Keratinocyte (primary cell): ENCODE measurements around the gene ZNF397. TPM values are rescaled to one million over a fixed set of nuclear protein-coding genes. Genes with fewer than 3 reads are reported as not detected.

Experiments used
- DNase-seq: peaks from one replicate; pipeline ENCODE4 v3.0.0-alpha.2; 2011; ENCODE audit warnings: low read depth, missing footprints, low spot score
- FAIRE-seq: peaks from 2 replicates; lab custom pipeline; 2011; peaks lifted over from hg19 to GRCh38; lab: Jason Lieb, UNC
- H2AFZ ChIP-seq: 2 replicates; pipeline ENCODE4 v1.6.0; 2012; ENCODE audit warnings: low read length, control low read depth, inconsistent platforms; ENCODE audit not compliant: control insufficient read depth
- H3K27ac ChIP-seq: 2 replicates; pipeline ENCODE4 v1.5.1; 2011; ENCODE audit warnings: low read length; ENCODE audit not compliant: control insufficient read depth, insufficient read depth
- H3K27me3 ChIP-seq: 3 replicates; pipeline ENCODE4 v1.6.0; 2011; ENCODE audit warnings: low read length; ENCODE audit not compliant: control insufficient read depth, insufficient read depth; ENCODE audit errors: extremely low read depth
- H3K36me3 ChIP-seq, 2 experiments: 2 replicates in 1 of 2; 3 replicates in 1 of 2; pipeline ENCODE4 v1.5.1; 2011; ENCODE audit warnings: low read length in 2 of 2, mild to moderate bottlenecking in 1 of 2; ENCODE audit not compliant: control insufficient read depth in 2 of 2, insufficient read depth in 2 of 2; ENCODE audit errors: extremely low read depth in 1 of 2
- H3K4me1 ChIP-seq: 3 replicates; pipeline ENCODE4 v1.5.1; 2011; ENCODE audit warnings: low read length; ENCODE audit not compliant: control insufficient read depth, insufficient read depth; ENCODE audit errors: extremely low read depth
- H3K4me2 ChIP-seq: 3 replicates; pipeline ENCODE4 v1.6.0; 2011; ENCODE audit warnings: low read depth, low read length; ENCODE audit not compliant: control insufficient read depth, insufficient read depth; ENCODE audit errors: extremely low read depth
- H3K4me3 ChIP-seq, 3 experiments: fragments of 200-600 bp in 1 of 3; sonication (generic) in 1 of 3; 2 replicates in 2 of 3; 3 replicates in 1 of 3; pipeline ENCODE4 v1.5.1; 2011 to 2016; ENCODE audit warnings: low read length in 3 of 3, mild to moderate bottlenecking in 3 of 3, control low read depth in 2 of 3, inconsistent platforms in 1 of 3, low read depth in 1 of 3, mixed read lengths in 1 of 3, mixed run types in 1 of 3, moderate library complexity in 1 of 3; ENCODE audit not compliant: control insufficient read depth in 2 of 3, insufficient read depth in 2 of 3; ENCODE audit errors: extremely low read depth in 1 of 3
- H3K79me2 ChIP-seq: 2 replicates; pipeline ENCODE4 v1.6.0; 2012; ENCODE audit warnings: low read length; ENCODE audit not compliant: control insufficient read depth, insufficient read depth
- H3K9ac ChIP-seq: 3 replicates; pipeline ENCODE4 v1.6.0; 2011; ENCODE audit warnings: low read length; ENCODE audit not compliant: control insufficient read depth, insufficient read depth; ENCODE audit errors: extremely low read depth
- H3K9me1 ChIP-seq: 3 replicates; pipeline ENCODE4 v1.6.0; 2011; ENCODE audit warnings: low read length; ENCODE audit not compliant: control insufficient read depth, insufficient read depth; ENCODE audit errors: extremely low read depth
- H3K9me3 ChIP-seq: 2 replicates; pipeline ENCODE4 v1.5.1; 2012; ENCODE audit warnings: low read depth, low read length; ENCODE audit not compliant: control insufficient read depth
- H4K20me1 ChIP-seq: 3 replicates; pipeline ENCODE4 v1.6.0; 2011; ENCODE audit warnings: low read length; ENCODE audit not compliant: control insufficient read depth, insufficient read depth; ENCODE audit errors: extremely low read depth
- EZH2 ChIP-seq: IDR thresholded peaks from one replicate; pipeline ENCODE4 v1.6.1; 2012; ENCODE audit warnings: inconsistent platforms, mild to moderate bottlenecking, low read length, moderate library complexity
- dilution Hi-C: fragments of 300-500 bp; cut with MboI; formaldehyde crosslinking; loops from one replicate; pipeline ENCODE4 v1.7.0; 2020; ENCODE audit warnings: low sequenced_read_pairs; ENCODE audit not compliant: extremely low pct_ligation_motif_present
- polyA plus RNA-seq, 5 experiments: library from polyadenylated mRNA; depleted of rRNA in 3 of 5; stranded (reverse) in 3 of 5; stranded (forward) in 1 of 5; unstranded in 1 of 5; fragments of >200 nt; gene quantifications; 1 replicate in 1 of 5; 2 replicates in 3 of 5; 3 replicates in 1 of 5; pipeline versions ENCODE4 v1.2.1 to v1.2.3, GENCODE V29; 2011 to 2012; ENCODE audit warnings: missing spikeins in 2 of 5, low read depth in 1 of 5, low replicate concordance in 1 of 5
- TF ChIP-seq, protein P1 (sequence below), 3 experiments: IDR thresholded peaks in 1 of 3; conservative IDR thresholded peaks in 1 of 3; optimal IDR thresholded peaks in 1 of 3; 2 replicates in 2 of 3; 3 replicates in 1 of 3; pipeline versions ENCODE3 to v1.5.1; 2011; ENCODE audit warnings: low read length in 3 of 3, mild to moderate bottlenecking in 3 of 3, moderate library complexity in 2 of 3, control low read depth in 1 of 3, inconsistent platforms in 1 of 3; ENCODE audit not compliant: insufficient read depth in 2 of 3; ENCODE audit errors: extremely low read depth in 1 of 3

The ZNF397 gene
- polyA plus RNA-seq, 1 donor (not counting 4 experiments of a cell fraction or from before 2014, with no cell fraction given), result 8.7 TPM

DNA sequence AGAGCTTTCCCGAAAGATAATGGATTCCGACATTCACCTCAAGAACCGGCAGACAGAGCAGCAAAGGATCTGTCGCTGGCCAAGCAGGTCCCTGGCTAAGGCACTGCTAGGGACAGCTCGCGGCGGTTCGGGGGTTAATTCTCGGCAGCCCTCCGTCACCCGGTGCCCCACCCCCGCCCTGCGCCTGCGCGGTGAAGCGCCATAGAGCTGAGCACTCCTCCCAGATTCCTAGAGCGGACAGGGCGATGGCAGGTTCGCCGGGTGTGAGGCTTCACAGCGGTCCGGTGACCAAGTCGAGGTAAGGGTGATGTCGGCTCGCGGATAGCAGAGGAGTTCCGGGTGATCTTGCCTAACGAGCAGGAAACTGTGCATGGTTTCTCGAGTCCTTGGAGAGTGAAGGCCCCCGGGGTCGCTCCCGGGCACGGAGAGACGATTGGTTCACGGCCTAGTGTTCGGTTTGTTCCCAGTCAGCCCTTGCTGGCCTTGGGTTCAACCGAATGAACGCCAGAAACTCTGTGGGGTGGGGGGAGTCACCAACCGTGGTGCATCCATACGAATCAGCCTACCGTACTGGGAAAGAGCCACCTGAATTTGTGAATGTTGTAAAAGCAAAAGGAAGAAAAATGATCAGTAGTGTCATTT, 49.4 kb downstream of the ZNF397 start, which contains the start of gene ZSCAN30:
Gene ZSCAN30, minus strand, starts transcription at position 136 of the 642 bp plus-strand sequence. CDS start 25,877 bp downstream, outside the sequence.
- Histone ChIP-seq H3K27me3 (no peaks in the 10 kb centered on the region), H2AFZ (peak within 1 kb of the TSS; percentile 96), H3K79me2 (peaks cover 69% of the 10 kb centered on the region), H3K9me1 (no peaks in the 10 kb centered on the region), H3K27ac (peak within 1 kb of the TSS; percentile 95), H3K4me2 (peak within 1 kb of the TSS; percentile 87), H3K9ac (peak within 1 kb of the TSS; percentile 88), H3K9me3 (peaks cover 2% of the 10 kb centered on the region), H3K36me3 (peaks cover 5 to 6% of the 10 kb centered on the region in 2 experiments), H3K4me3 (peak within 1 kb of the TSS; percentile 53 to 91 (median 73)), H4K20me1 (no peaks in the 10 kb centered on the region), H3K4me1 (peaks cover 8% of the 10 kb centered on the region)
- no peak for TF ChIP-seq EZH2
- TF ChIP-seq, protein P1, sequence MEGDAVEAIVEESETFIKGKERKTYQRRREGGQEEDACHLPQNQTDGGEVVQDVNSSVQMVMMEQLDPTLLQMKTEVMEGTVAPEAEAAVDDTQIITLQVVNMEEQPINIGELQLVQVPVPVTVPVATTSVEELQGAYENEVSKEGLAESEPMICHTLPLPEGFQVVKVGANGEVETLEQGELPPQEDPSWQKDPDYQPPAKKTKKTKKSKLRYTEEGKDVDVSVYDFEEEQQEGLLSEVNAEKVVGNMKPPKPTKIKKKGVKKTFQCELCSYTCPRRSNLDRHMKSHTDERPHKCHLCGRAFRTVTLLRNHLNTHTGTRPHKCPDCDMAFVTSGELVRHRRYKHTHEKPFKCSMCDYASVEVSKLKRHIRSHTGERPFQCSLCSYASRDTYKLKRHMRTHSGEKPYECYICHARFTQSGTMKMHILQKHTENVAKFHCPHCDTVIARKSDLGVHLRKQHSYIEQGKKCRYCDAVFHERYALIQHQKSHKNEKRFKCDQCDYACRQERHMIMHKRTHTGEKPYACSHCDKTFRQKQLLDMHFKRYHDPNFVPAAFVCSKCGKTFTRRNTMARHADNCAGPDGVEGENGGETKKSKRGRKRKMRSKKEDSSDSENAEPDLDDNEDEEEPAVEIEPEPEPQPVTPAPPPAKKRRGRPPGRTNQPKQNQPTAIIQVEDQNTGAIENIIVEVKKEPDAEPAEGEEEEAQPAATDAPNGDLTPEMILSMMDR (optimal IDR thresholded peaks at IDR 0.05 in 1 of 3, IDR thresholded peaks at IDR 0.05 in 1 of 3, conservative IDR thresholded peaks at IDR 0.05 in 1 of 3; ENCODE audit: extremely low read depth in 1 of 3, insufficient read depth in 2 of 3, low read length in 3 of 3), result no peak
- FAIRE-seq (peak; percentile 67), DNase-seq (peak; percentile 75)
- dilution Hi-C loops, result no loop called here

DNA sequence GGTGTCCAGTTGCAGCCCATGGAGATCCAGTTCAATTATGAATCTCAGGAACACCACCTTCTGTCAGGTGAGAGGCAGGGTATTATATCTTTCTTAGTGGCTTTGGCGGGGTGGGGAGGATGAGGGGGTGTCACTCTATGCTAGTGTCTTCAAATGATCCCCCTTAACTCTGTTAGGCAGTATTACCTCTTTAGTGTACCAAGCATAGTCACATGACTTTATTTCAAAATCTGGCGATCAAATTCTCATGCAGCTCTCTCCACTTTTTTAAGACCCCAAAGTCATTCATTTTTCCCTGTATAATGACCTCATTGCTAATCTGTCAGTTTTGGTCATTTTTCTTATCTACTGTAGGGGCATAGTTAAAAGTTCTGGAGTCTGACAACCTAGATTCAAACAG, 50.3 kb downstream of the ZNF397 start:
- peaks cover 5 to 6% of the 10 kb centered on the region in 2 experiments for H3K36me3 ChIP-seq
- FAIRE-seq (no peak), DNase-seq (no peak)
- H2AFZ ChIP-seq, result no peak overlapping the region
- H3K9me3 ChIP-seq, result peaks cover 2% of the 10 kb centered on the region
- peak overlapping the region; percentile 53 to 91 (median 73) for H3K4me3 ChIP-seq
- no peaks in the 10 kb centered on the region for H3K9me1 ChIP-seq
- H4K20me1 ChIP-seq, result no peaks in the 10 kb centered on the region
- TF ChIP-seq EZH2, result no peak
- TF ChIP-seq, protein P1 (optimal IDR thresholded peaks at IDR 0.05 in 1 of 3, IDR thresholded peaks at IDR 0.05 in 1 of 3, conservative IDR thresholded peaks at IDR 0.05 in 1 of 3; ENCODE audit: extremely low read depth in 1 of 3, insufficient read depth in 2 of 3, low read length in 3 of 3), result no peak
- H3K27ac ChIP-seq, result no peak overlapping the region
- dilution Hi-C loops, result no loop called here
- H3K27me3 ChIP-seq, result no peaks in the 10 kb centered on the region
- H3K79me2 ChIP-seq, result peaks cover 70% of the 10 kb centered on the region
- H3K9ac ChIP-seq, result peak overlapping the region; percentile 88
- peaks cover 8% of the 10 kb centered on the region for H3K4me1 ChIP-seq
- peak overlapping the region; percentile 84 for H3K4me2 ChIP-seq
